GM18858 (cell line): ENCODE measurements around the gene EPHA8.

Experiments used
- ATAC-seq: cut with Tn5 transposase; IDR thresholded peaks from one replicate; pipeline ENCODE4 v1.9.1; 2021; ENCODE audit not compliant: unreplicated experiment

Gene EPHA8

GRCh38 chr1:22563671-22564602 is 648 bp downstream of the EPHA8 start:
- no peak for ATAC-seq

GRCh38 chr1:22566161-22566560 is 2.9 kb downstream of the EPHA8 start:
- ATAC-seq: no peak

GRCh38 chr1:22567197-22567596 is 3.9 kb downstream of the EPHA8 start:
- ATAC-seq: no peak

- ATAC-seq: no peak
These were observed 4.7 kb downstream of the EPHA8 start for GRCh38 chr1:22567994-22568393.

GRCh38 chr1:22569269-22569668 is 6.0 kb downstream of the EPHA8 start:
- ATAC-seq: no peak

GRCh38 chr1:22570140-22570909 is 7.0 kb downstream of the EPHA8 start:
- ATAC-seq: no peak

GRCh38 chr1:22572818-22573217 is 9.5 kb downstream of the EPHA8 start:
- ATAC-seq: no peak

- ATAC-seq: no peak
These were observed 9.9 kb downstream of the EPHA8 start for GRCh38 chr1:22573237-22573636.

GRCh38 chr1:22575532-22576149 is 12.4 kb downstream of the EPHA8 start:
- no peak for ATAC-seq

GRCh38 chr1:22576150-22576544 is 12.9 kb downstream of the EPHA8 start:
- ATAC-seq: no peak

- ATAC-seq: no peak
These were observed 13.3 kb downstream of the EPHA8 start for GRCh38 chr1:22576617-22577016.

GRCh38 chr1:22578732-22579361 is 15.6 kb downstream of the EPHA8 start:
- no peak for ATAC-seq

GRCh38 chr1:22579541-22580155 is 16.4 kb downstream of the EPHA8 start:
- ATAC-seq: no peak

- ATAC-seq: no peak
These were observed 19.7 kb downstream of the EPHA8 start for GRCh38 chr1:22582661-22583635.

- ATAC-seq: no peak
These were observed 20.8 kb downstream of the EPHA8 start for GRCh38 chr1:22584001-22584562.

- ATAC-seq: no peak
These were observed 21.7 kb downstream of the EPHA8 start for GRCh38 chr1:22584970-22585369.

- ATAC-seq: no peak
These were observed 22.2 kb downstream of the EPHA8 start for GRCh38 chr1:22585471-22585870.

GRCh38 chr1:22586356-22587130 is 23.3 kb downstream of the EPHA8 start:
- no peak for ATAC-seq
